Hematopoietic multipotent progenitor cell treated with erythropoietin and hydrocortisone succinate and interleukin-3 and kit ligand, for 4 days (in vitro differentiated cells): ENCODE results near the gene BPIFB6.

Source experiments
- DNase-seq: peaks from one replicate; pipeline ENCODE4 v3.0.0-alpha.2; 2015

BPIFB6 gene

DNA sequence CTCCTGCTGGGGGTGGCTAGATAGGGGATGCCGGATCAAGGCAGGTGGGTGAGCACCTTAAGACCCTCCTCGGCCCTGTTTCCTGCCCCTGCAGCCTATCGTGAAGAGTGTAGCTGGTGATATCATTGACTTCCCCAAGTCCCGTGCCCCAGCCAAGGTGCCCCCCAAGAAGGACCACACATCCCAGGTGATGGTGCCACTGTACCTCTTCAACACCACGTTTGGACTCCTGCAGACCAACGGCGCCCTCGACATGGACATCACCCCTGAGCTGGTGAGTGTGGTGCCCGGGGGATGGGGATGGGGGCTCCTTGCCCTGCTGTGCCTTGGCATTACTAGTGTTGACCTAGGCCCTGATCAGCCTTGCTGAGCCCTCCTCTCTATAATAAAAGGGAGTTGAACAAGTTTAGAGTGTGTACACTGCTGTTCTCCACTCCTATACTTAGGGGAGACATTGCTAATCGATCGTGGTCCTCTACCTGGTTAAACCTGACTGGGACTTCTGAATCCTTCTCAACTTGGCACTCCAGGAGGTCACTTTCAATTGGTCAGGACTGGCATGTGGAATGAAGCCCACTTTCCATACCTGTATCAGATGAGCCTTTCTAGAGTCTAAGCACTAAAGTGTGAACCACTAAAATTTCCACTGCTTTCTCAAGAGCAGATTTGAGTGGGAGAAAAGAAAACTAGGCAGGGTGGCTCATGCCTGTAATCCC lies 33.3 kb downstream of the BPIFB6 start:
- no peak for DNase-seq

DNA sequence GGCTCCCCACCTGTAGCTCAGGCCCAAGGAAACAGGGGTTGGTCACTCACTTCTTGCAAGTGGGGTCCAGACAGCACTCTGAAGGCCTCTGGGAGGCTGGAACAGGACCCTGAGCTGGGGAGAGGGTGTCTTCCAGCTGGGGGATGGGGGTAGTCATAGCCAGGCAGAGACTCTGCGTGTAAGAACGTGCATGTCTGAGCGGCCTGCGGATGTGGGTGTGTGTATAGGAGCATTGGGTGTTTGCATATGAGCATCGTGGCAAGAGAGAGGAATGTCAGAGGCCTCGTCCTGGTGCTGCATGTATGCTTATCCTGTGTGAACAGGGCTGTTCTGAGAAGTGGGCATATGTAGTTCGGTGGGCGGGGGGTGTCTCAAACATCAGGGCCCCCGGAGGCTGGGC lies 34.3 kb downstream of the BPIFB6 start:
- no peak for DNase-seq

DNA sequence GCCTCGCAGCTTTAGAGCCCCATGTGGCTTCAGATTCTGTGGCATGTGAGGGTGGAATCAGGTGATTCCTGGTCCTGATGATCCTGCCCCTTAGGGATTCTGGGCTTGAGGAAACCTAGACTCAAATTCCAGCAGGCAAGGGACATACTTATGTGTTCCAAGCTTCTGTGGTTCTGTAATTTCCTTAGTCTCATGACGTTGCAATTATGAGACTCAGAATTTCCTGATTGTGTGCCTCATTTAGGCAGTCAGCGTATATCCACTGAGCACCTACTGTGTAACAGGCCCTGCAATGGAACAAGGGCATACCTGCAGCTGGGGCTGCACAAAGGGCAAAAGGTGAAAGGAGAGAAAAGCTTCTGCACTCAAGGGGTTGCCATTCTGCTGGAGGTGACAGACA lies 36.4 kb downstream of the BPIFB6 start:
- DNase-seq: peak; percentile 47

DNA sequence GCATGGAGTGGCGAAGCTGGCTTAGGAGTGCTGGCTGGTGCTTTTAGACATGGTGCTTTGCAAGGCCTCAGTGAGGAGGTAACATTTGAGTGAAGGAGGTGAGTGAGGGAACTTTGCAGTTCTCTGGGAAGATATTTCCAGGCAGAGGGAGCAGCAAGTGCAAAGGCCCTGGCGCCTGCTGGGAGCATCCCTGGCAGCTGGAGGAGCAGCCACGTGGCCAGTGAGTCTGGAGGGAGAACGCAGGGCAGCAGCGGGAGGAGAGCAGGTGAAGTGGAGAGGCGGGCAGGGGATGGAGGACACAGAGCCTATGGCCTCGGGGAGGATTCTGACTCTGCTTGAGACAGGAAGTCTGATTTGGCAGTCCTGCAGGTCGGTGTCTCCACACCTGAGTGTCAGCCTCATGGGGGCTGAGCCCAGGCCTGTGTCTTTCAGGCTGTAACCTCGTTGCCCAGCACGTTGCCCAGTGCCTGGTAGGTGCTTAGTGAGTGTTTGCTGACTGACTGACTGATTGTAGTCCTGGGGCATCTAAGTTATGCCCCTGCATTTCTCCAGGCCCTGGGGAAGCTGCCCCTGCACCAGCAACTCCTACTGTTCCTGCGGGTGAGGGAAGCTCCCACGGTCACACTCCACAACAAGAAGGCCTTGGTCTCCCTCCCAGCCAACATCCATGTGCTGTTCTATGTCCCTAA lies 36.9 kb downstream of the BPIFB6 start:
- no peak for DNase-seq

DNA sequence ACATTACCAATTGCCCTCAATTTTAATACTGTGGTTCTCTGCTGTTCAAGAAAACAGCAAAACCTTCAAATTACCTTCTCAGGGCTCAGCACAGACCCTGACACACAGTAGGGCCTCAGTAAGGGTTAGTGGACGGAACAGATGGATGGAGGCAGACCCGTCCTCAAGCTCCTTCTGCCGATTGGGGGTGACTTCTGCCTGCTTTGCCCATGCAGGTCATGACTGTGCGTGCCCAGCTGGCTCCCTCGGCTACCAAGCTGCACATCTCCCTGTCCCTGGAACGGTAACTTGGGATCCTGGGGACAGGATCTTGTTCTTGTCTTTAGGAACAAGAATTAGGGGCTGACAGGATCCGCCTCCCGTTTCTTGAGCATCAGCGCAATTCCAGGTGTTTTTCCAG lies 38.2 kb downstream of the BPIFB6 start:
- DNase-seq: no peak

DNA sequence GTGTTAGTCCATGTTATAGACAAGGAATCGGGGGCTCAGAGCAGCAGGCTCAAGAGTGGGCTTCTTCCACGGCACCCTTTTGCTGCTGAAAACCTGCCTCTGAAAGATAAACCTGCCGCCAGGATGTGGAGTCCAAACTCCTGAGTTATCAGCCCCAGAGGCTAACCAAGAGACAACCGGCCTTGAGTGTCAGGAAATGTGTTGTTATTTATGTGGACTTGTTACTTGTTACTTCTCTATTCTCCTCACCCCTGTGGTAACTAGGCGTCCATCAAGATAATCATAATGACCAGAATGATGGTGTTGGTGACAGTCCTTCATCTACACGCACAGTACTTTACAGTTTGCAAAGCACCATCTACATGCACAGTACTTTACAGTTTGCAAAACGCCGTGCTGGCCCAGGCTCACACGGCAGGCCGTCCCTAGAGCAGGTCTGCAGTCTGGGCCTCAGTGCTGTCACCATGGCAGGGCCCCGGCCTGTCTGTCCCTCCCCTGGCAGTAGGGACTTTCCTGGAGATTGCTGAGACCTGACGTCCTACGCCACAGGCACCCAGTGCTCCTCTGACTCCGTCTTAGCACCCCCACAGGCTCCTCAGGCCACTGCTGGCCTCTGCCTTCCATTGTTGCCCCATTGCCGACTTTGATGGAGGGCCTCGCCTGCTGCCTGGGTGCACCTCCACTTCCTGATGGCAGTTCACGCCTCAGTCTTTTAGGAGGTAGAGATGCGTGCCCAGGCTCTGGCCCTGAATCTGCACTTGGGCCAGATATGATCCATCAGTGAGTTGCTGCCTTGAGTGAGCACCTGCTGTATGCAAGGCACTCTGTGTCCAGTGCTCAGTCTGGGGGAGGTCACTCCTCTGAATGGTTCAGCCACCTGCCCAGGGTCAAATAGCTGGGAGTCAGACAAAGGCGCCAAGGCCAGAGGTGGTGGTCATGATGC lies 38.9 kb downstream of the BPIFB6 start:
- DNase-seq: peak; percentile 81

DNA sequence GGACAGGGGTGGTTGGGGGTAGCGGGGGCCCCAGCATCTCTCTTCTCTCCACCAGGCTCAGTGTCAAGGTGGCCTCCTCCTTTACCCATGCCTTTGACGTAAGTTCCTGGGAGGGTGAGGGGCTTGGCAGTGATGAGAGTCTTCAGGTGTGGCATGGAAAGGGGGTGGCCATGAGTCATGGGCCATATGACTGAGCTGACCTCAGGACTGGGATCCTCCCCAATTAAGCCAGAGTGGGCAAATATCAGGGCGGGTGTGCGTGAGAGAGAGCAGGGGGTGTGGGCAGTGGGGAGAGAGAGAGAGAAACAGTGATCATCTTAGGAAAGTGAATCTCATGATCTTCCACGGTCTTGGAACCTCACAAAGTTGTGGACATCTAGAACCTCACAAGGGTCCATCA lies 39.8 kb downstream of the BPIFB6 start:
- no peak for DNase-seq

DNA sequence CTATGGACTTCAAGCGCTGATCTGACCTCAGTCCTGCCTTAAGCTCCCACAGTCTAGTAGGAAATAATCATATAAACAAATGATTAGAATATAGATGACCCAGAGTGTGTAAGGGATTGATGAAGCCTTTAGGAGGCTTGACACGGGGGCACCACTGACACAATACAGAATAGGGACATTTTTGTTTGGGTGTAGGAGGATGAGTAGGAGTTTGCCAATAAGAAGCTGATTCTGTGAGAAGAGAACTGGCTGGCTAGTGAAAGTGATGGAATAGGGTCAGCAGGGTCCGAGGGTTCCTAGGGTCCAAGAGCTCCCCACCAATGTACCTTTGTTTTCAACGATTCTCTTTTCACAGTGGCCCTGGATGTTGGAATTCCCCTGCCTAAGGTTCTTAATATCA lies 40.9 kb downstream of the BPIFB6 start:
- DNase-seq: no peak

DNA sequence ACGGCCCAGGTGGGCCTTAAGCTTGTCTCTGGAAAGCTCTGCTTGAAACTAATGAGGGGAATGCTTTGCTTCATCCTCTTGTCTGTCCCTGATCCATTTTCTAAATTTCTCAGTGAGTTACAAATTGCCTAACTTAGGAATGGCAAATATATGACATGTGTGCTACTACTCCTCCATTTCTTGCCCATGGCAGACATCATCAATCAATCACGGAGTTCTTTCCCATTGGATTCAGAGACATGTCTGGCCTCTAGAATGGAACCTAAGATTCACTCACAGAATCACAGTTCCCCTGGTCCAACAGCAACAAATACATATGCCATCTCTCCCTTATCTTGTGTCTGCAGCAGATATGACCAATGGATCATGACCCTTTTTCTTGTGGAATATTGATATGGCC lies 41.4 kb downstream of the BPIFB6 start:
- no peak for DNase-seq

DNA sequence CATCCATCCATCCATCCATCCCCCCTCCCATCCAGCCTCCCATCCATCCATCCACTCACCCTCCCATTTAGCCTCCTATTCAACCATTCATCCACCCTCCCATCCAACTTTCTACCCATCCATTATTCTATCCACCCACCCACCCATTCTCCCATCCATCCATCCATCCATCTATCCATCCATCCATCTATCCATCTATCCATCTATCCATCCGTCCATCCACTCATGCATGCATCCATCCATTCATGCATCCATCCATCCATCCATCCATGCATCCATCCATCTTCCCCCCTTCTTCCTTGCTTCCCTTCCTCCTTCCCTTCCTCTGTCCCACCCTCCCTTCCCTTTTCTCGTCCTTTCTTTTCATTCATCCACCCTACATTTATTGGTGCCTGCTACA lies 43.2 kb downstream of the BPIFB6 start:
- DNase-seq: no peak

DNA sequence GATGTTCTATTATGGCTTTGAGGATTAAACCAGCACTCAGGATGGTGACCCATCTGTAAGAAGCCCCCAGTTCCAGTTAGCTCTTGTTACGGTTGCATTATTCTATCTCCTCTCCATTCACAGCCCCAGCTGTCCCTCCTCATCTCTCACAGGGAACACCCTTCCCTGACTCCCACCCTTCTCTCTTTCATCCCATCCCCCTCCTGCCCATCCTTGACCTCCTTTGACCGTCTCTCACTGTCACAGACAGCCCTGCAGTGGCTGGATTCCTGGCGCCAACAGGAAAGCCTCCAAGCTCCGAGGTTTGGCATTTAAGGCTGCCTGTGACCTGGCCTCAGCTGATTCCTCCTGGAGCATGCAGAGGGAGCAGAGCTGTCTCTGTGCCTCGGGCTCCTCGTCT lies 43.8 kb downstream of the BPIFB6 start:
- no peak for DNase-seq

DNA sequence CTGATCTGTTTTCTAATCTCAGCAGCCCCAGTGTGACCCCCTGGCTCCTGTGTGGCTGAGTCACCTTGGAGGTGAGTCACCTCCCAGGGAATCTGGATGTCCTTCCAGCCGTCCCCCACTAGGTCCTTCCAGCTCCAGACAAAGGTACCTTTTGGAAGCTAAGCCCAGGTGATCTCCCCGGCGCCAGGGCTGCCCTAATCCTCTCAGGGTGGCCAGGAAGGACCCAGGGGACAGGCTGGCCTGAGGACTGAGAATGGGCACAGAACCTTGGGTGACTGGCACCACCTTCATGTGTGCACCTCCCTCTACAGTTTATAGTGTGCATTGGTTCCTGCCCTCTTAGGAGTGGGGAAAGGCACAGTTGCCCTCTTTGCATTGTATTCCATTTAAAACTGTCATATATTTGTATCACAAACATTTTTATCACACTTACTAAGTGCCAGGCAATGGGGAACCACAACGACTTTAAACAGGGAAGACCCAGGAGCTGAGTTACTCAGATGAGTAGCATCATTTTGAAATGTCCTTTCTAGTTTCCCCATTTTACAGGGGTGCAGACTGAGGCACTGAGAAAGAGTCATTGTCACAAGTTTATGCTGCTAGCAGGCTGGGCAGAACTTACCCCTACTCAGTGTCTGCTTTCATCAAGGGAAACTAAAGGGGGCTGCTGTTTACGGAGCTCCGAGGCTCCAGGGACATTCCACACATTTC lies 45.4 kb downstream of the BPIFB6 start:
- DNase-seq: peak; percentile 51

DNA sequence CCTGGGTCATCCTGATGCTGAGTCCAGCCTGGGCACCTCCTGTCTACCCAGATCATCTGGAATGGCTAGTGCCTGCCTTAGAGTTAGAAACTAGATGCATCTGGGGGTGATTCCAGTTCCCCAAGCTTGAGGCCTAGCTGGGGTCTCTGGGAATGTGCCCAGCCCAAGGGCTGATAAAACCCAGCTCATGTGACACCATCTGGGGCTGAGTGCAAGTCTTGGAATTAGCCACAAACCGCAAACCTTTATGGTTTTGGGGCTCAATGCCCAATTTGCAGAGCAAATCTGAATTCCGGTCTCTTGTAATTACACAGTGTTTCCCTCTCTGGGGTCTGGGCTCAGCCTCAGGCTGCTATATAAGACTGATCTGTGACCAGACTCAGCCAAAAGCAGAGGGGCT lies 47.8 kb downstream of the BPIFB6 start, which contains the start of gene BPIFB4:
TSS of gene BPIFB4 (plus strand) at position 385 of the 400 bp plus-strand sequence. CDS start 1,884 bp downstream, outside the sequence.
- peak; percentile 37 for DNase-seq

DNA sequence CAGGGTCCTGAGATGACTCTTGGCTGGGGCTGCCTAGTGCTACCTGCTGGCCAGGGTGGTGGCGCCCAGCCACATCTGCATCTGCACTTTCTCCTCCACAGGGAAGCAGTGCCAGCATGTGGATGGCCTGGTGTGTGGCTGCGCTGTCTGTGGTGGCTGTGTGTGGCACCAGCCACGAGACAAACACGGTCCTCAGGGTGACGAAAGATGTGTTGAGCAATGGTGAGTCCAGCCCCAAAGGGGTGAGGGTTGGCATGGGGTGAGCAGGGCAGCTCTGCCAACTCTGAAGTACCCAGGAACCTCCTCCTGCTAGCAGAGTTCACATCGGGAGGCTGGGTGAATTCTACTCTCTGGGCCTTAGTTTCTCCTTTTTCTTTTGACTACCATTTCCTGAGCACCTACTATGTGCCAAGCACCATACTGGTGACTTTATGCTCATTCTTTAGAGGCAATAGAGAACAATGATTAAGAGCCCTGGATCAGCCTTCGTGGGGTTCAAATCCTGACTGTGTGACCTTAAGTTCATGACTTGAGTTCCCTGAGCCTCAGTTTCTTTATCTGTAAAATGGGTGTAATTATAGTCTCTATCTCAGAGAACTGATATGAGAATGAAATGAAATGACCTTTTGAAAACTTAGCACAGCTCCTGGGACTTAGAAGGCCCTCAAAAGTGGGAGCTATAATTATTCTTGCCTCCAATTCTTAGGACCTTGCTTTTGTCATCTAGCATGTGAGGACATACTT lies 50.1 kb downstream of the BPIFB6 start:
- DNase-seq: peak; percentile 34

DNA sequence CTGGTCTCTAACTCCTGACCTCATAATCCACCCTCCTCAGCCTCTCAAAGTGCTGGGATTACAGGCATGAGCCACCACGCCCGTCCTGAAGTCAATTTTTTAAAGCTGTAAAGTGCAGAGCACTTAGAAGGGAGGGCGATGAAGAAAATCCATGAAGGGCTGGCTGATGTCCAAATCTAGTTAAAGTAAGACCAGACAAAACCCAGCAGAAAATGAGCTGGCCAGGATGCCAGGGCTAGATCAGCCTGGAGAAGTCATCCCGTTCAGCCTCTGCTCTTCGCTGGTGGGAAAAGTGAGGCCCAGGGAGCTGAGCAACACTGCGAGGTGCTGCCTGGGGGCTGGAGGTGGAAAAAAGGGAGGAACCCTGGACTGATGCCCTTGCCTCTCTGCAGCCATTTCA lies 51.1 kb downstream of the BPIFB6 start:
- DNase-seq: no peak

DNA sequence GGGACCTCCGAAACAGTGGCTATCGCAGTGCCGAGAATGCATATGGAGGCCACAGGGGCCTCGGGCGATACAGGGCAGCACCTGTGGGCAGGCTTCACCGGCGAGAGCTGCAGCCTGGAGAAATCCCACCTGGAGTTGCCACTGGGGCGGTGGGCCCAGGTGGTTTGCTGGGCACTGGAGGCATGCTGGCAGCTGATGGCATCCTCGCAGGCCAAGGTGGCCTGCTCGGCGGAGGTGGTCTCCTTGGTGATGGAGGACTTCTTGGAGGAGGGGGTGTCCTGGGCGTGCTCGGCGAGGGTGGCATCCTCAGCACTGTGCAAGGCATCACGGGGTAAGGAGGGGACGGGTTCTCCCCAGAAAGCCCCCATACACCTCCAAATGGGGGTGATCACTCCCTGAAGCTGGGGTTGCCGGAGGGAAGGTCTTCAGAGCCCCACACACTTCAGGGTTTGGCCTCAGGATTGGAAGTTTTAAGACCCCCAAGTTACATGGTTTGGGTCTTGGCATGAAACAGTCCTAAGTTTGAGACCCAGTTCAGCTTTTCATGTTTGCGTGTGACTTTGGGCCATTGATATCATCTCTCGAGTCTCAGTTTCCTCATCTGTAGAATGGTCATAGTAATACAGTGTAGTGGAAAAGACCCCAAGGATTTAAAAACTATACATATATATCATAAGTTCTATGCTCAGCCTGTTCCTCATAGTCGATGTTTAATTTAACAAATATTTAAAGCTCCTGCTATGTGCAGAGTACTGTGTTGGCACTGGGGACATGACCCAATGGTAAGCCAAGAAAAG lies 52.3 kb downstream of the BPIFB6 start:
- no peak for DNase-seq

DNA sequence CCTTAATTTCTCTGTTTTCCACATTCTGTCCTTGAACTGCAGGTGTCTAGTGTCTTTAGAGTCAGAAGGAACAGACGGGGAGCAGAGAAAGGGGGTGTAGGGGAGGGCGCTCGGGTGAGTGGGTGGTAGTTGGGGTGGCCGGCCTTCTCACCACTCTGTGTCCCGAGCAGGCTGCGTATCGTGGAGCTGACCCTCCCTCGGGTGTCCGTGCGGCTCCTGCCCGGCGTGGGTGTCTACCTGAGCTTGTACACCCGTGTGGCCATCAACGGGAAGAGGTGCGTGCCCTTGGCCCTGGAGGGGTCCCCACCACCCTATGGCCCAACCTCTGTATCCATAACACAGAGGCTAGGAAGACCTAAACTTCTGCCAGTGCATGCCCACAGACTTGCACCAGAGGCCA lies 53.3 kb downstream of the BPIFB6 start:
- no peak for DNase-seq

DNA sequence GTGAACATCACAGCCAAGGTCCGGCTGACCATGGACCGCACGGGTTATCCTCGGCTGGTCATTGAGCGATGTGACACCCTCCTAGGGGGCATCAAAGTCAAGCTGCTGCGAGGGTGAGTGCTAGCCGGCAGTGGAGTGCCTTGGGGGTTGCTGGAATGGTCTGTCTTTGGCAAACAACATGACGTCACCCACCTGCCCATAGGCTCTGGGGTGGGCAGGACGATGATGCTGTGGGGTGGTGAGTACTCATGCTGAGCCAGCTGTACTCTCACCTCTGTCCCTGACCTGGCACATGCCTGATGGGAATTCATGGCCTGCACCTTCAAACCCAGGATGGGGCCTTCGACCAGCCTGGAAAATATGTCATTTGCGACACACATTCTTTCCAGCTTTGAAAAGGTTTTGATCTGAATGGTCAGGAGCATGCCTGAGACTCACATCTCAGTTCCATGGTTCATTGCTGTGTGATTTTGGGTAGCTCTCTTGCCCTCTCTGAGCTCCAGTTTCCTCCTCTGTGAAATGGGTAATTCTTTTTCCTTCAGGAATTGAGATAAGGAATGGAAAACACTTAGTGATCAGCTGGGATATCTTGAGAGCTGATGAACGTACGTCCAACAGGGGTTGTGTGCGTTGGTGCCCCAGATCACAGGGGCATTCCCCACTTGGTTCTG lies 54.7 kb downstream of the BPIFB6 start:
- DNase-seq: no peak

DNA sequence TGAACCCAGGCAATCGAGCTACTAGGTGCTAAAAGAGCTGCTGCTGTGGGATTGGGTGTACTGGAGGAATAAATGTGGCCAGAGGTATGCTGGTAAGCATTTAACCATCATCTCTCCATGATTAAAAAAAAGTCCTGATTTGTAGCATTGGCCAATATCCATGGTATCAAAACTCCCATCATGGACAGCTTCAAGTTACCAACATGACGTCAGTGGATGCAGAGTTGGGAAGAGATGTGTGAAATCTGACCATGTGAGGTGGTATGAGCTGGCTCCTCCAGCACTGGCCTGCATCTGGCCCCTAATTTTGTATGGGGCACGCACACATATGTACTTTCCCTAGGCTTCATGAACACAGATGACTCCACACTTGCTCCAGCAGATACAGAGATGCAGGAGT lies 59.7 kb downstream of the BPIFB6 start:
- DNase-seq: no peak

DNA sequence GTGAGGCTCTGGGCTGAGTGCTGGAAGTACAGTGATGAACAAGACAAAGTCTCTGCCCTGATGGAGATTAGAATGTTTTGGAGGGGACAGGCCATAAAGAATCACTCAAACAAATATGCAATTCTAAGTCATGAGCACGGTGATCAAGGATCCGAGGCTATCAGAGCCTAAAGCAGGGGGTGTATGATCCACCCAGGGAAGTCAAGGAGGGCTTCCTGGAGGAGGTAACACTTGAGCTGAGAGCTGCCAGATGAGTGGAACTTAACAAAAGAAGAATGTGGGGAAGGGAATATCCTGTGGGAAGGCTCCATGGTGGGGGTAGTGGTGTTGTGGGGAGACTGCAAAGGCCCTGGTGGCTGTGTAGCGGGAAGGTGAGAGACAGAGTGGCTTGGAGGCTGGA lies 60.2 kb downstream of the BPIFB6 start:
- no peak for DNase-seq

DNA sequence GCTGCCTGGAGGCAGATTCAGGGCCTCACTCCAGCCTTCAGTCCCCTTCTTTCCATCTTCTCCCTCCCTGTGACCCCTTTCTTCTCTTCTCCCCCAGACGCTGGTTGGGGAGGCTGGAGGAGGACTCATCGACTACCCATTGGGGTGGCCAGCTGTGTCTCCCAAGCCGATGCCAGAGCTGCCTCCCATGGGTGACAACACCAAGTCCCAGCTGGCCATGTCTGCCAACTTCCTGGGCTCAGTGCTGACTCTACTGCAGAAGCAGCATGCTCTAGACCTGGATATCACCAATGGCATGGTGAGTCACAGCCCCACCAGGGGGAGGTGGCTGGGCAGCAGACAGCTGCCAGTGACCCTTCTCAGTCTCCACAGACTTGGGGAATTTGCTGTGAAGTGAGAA lies 60.9 kb downstream of the BPIFB6 start:
- DNase-seq: no peak
